HepG2 (cell line): ENCODE results near the gene ZNF512B. TPM values are rescaled to one million over a fixed set of nuclear protein-coding genes. Genes with fewer than 3 reads are reported as not detected.

Experiments
- ATAC-seq: fragments of 200-7000 bp; cut with Tn5 transposase; 3 replicates; pipeline ENCODE4 v1.9.1; 2020; ENCODE audit warnings: mild to moderate bottlenecking, moderate library complexity
- BruUV-seq: library from RNA; stranded (reverse); fragments of 400-500 nt; replicated peaks from 2 replicates; lab custom pipeline; 2021; lab: Mats Ljungman, UMichigan
- CTCF ChIA-PET: fragments of 300-600 bp; formaldehyde crosslinking; extraction: SDS; loops from one replicate; lab custom pipeline; 2021; ENCODE audit warnings: low total read pairs, inconsistent platforms, low intra/inter-chr PET ratio; lab: Yijun Ruan, JAX
- POLR2A ChIA-PET: fragments of 350-600 bp; sonication (Branson Sonifier 250); formaldehyde crosslinking; loops from one replicate; lab custom pipeline; 2020; ENCODE audit warnings: antibody characterized with exemption, inconsistent platforms; lab: Yijun Ruan, JAX
- DNase-seq: peaks from one replicate; pipeline ENCODE4 v3.0.0-alpha.2; 2015; ENCODE audit warnings: low spot score
- FAIRE-seq: peaks from 3 replicates; lab custom pipeline; 2011; peaks lifted over from hg19 to GRCh38; lab: Jason Lieb, UNC
- H2AFZ ChIP-seq: one replicate; pipeline ENCODE4 v1.6.1; 2011; ENCODE audit warnings: low read length, inconsistent platforms
- H3K27ac ChIP-seq: fragments of 300-600 bp; 3 replicates; pipeline ENCODE4 v1.8.0; 2011; ENCODE audit warnings: mixed run types, mild to moderate bottlenecking, mixed read lengths, low read length, inconsistent platforms; ENCODE audit not compliant: insufficient read depth; ENCODE audit errors: extremely low read length
- H3K27me3 ChIP-seq, 2 experiments: fragments of 200-600 bp in 1 of 2; 2 replicates in 1 of 2; 3 replicates in 1 of 2; pipeline versions ENCODE4 v1.6.0 to v1.8.0; 2011; ENCODE audit warnings: low read length in 2 of 2, mild to moderate bottlenecking in 2 of 2, moderate library complexity in 2 of 2, inconsistent platforms in 1 of 2; ENCODE audit not compliant: insufficient read depth in 2 of 2, control insufficient read depth in 1 of 2
- H3K36me3 ChIP-seq, 2 experiments: fragments of 200-600 bp in 1 of 2; replicated peaks in 1 of 2; 2 replicates in 1 of 2; 3 replicates in 1 of 2; pipeline versions ENCODE4 v1.5.1 to v1.8.0; 2011; ENCODE audit warnings: low read length in 2 of 2, inconsistent platforms in 1 of 2; ENCODE audit not compliant: insufficient read depth in 2 of 2, control insufficient read depth in 1 of 2
- H3K4me1 ChIP-seq: 2 replicates; pipeline ENCODE4 v1.5.1; 2012; ENCODE audit warnings: low read length, inconsistent platforms; ENCODE audit not compliant: insufficient read depth
- H3K4me2 ChIP-seq: 2 replicates; pipeline ENCODE4 v1.6.0; 2011; ENCODE audit warnings: low read depth, low read length, inconsistent platforms
- H3K4me3 ChIP-seq, 3 experiments: fragments of 200-600 bp in 1 of 3; sonication (generic), shearing (Covaris generic) in 1 of 3; replicated peaks in 1 of 3; 2 replicates each; pipeline ENCODE4 v1.5.1; 2011 to 2016; ENCODE audit warnings: low read length in 3 of 3, inconsistent platforms in 2 of 3, low read depth in 2 of 3, mild to moderate bottlenecking in 2 of 3, control low read depth in 1 of 3, mixed read lengths in 1 of 3; ENCODE audit not compliant: insufficient read depth in 1 of 3
- H3K79me2 ChIP-seq: one replicate; pipeline ENCODE4 v1.6.1; 2011; ENCODE audit warnings: low read length, inconsistent platforms; ENCODE audit not compliant: insufficient read depth
- H3K9ac ChIP-seq: 2 replicates; pipeline ENCODE4 v1.6.0; 2011; ENCODE audit warnings: mild to moderate bottlenecking, low read depth, low read length, inconsistent platforms; ENCODE audit not compliant: insufficient read depth
- H3K9me3 ChIP-seq: 2 replicates; pipeline ENCODE4 v1.5.1; 2012; ENCODE audit warnings: mild to moderate bottlenecking, low read length
- H4K20me1 ChIP-seq: 2 replicates; pipeline ENCODE4 v1.6.0; 2011; ENCODE audit warnings: inconsistent platforms, mild to moderate bottlenecking, low read length, moderate library complexity; ENCODE audit not compliant: insufficient read depth
- RORA ChIP-seq: sonication (generic); formaldehyde crosslinking; IDR thresholded peaks from 2 replicates; pipeline ENCODE4 v1.5.0; 2020; ENCODE audit warnings: mild to moderate bottlenecking, missing genetic modification reagents, moderate library complexity
- WGBS: methylation state at CpG from one replicate; pipeline ENCODE4 v1.1.6; 2017; ENCODE audit warnings: low lambda C conversion rate; 5-methylcytosine and 5-hydroxymethylcytosine counted together
- in situ Hi-C: cut with HindIII; loops from 2 replicates; pipeline ENCODE4 v1.10.0; 2017; ENCODE audit warnings: low pct_unique_long_range_greater_than_20kb; ENCODE audit not compliant: extremely low pct_ligation_motif_present
- intact Hi-C: fragments of 100-400 bp; cut with micrococcal nuclease; formaldehyde crosslinking; loops from one replicate; pipeline ENCODE4 v1.10.0; 2022; ENCODE audit not compliant: unreplicated experiment
- polyA plus RNA-seq, 8 experiments: library from polyadenylated mRNA; depleted of rRNA in 3 of 8; stranded (reverse) in 7 of 8; unstranded in 1 of 8; fragments of >200 nt; fragmentation: Illumina TruSeq in 4 of 8; extraction: Trizol in 4 of 8; gene quantifications; 2 replicates each; pipeline versions ENCODE4 v1.2.1 to v1.2.3, GENCODE V29; 2011 to 2016; ENCODE audit warnings: low read depth in 4 of 8, missing spikeins in 1 of 8, mixed read lengths in 1 of 8; ENCODE audit not compliant: insufficient read depth in 1 of 8
- total RNA-seq, 5 experiments: library from RNA; depleted of rRNA; stranded (reverse); fragments of >200 nt; fragmentation: Illumina TruSeq; extraction: Trizol; gene quantifications; 2 replicates each; pipeline ENCODE4 v1.2.3, GENCODE V29; 2016; ENCODE audit warnings: low read depth in 1 of 5
- TF ChIP-seq, protein P1 (sequence below): sonication (generic); formaldehyde crosslinking; IDR thresholded peaks from 2 replicates; pipeline ENCODE4 v1.5.1; 2020; ENCODE audit warnings: mild to moderate bottlenecking, missing genetic modification reagents, borderline replicate concordance

Gene ZNF512B
- total and polyA plus RNA-seq, 2 of the 13 experiments (the other 11 are each of a cell fraction or from before 2014, with no cell fraction given), result 11.5 to 30.6 TPM

DNA sequence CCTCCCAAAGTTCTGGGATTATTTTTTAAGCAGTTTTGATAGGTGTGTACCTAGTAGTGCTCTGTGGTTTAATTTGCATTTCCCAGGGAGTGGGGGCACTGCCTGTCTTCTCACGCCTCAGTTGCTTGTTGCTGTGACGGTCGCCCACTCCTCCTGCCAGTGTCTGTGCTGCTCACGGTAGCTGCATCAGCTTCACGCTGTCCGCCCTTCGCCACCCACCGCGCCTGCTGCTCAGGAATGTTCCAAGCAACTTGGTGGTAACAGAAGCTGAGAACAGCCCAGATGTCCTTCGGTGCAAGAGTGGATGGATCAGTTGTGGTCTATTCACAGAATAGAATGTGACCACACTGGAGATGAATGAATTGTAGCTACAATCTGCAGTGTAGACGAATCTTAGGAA is 51.9 kb downstream of the ZNF512B start:
- ChIA-PET CTCF (no interaction called here), POLR2A (no interaction called here)
- H4K20me1 ChIP-seq, result peaks cover 7% of the 10 kb centered on the region; the same call in 1 of the 2 replicates
- no TSS peak for BruUV-seq
- H3K9me3 ChIP-seq, result no peaks in the 10 kb centered on the region
- no peak overlapping the region for H3K4me3 ChIP-seq
- H3K4me1 ChIP-seq, result peaks cover 11% of the 10 kb centered on the region
- no peak overlapping the region for H3K9ac ChIP-seq
- ATAC-seq, result no peak
- H3K27ac ChIP-seq, result no peak overlapping the region
- DNase-seq, result no peak
- in situ Hi-C loops, result no loop called here
- H3K79me2 ChIP-seq, result peaks cover 41% of the 10 kb centered on the region
- intact Hi-C loops, result no loop called here
- peaks cover 16 to 30% of the 10 kb centered on the region in 2 experiments; a peak in 4 of 5 replicates for H3K36me3 ChIP-seq
- no peak for TF ChIP-seq RORA
- TF ChIP-seq, protein P1, sequence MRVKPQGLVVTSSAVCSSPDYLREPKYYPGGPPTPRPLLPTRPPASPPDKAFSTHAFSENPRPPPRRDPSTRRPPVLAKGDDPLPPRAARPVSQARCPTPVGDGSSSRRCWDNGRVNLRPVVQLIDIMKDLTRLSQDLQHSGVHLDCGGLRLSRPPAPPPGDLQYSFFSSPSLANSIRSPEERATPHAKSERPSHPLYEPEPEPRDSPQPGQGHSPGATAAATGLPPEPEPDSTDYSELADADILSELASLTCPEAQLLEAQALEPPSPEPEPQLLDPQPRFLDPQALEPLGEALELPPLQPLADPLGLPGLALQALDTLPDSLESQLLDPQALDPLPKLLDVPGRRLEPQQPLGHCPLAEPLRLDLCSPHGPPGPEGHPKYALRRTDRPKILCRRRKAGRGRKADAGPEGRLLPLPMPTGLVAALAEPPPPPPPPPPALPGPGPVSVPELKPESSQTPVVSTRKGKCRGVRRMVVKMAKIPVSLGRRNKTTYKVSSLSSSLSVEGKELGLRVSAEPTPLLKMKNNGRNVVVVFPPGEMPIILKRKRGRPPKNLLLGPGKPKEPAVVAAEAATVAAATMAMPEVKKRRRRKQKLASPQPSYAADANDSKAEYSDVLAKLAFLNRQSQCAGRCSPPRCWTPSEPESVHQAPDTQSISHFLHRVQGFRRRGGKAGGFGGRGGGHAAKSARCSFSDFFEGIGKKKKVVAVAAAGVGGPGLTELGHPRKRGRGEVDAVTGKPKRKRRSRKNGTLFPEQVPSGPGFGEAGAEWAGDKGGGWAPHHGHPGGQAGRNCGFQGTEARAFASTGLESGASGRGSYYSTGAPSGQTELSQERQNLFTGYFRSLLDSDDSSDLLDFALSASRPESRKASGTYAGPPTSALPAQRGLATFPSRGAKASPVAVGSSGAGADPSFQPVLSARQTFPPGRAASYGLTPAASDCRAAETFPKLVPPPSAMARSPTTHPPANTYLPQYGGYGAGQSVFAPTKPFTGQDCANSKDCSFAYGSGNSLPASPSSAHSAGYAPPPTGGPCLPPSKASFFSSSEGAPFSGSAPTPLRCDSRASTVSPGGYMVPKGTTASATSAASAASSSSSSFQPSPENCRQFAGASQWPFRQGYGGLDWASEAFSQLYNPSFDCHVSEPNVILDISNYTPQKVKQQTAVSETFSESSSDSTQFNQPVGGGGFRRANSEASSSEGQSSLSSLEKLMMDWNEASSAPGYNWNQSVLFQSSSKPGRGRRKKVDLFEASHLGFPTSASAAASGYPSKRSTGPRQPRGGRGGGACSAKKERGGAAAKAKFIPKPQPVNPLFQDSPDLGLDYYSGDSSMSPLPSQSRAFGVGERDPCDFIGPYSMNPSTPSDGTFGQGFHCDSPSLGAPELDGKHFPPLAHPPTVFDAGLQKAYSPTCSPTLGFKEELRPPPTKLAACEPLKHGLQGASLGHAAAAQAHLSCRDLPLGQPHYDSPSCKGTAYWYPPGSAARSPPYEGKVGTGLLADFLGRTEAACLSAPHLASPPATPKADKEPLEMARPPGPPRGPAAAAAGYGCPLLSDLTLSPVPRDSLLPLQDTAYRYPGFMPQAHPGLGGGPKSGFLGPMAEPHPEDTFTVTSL, result 0 out of 2 replicates have a peak, but pooled peaks have one; percentile 37
- no peak overlapping the region for H2AFZ ChIP-seq
- WGBS, result 96% methylated on average over 11 of the region's 11 CpGs
- H3K27me3 ChIP-seq, result no peaks in the 10 kb centered on the region
- no peak for FAIRE-seq
- no peak overlapping the region for H3K4me2 ChIP-seq
